Activated B cell treated with CpG ODN at 0.5 μM for 24 hours (primary cell): ENCODE measurements around the gene ALKAL2. TPM values are rescaled to one million over a fixed set of nuclear protein-coding genes. Genes with fewer than 3 reads are reported as not detected.
"Not testable (repeated sequence)": the region's sequence is repeated elsewhere in the genome, so short reads cannot be mapped to it uniquely, and the experiment has no call there.

Experiments
- ATAC-seq: fragments of 200-7000 bp; cut with Tn5 transposase; one replicate; pipeline ENCODE4 v1.10.0; 2021; ENCODE audit warnings: low read depth, mild to moderate bottlenecking, moderate library complexity
- CTCF ChIA-PET: fragments of 350-600 bp; sonication (Branson Sonifier 250); formaldehyde crosslinking; loops from one replicate; lab custom pipeline; 2021; ENCODE audit warnings: antibody characterized with exemption; lab: Charles Lee
- POLR2A ChIA-PET: fragments of 350-600 bp; sonication (Branson Sonifier 250); formaldehyde crosslinking; loops from one replicate; lab custom pipeline; 2021; ENCODE audit warnings: antibody characterized with exemption; lab: Charles Lee
- DNase-seq: peaks from one replicate; pipeline ENCODE4 v3.0.0; 2022
- H3K27ac Mint-ChIP-seq: one replicate; pipeline ENCODE4 v1.8.0; 2020; ENCODE audit warnings: mixed read lengths
- H3K27me3 Mint-ChIP-seq: one replicate; pipeline ENCODE4 v1.8.0; 2021; ENCODE audit warnings: mixed read lengths
- H3K36me3 Mint-ChIP-seq: one replicate; pipeline ENCODE4 v1.8.0; 2021; ENCODE audit warnings: low read depth, mixed read lengths
- H3K4me1 Mint-ChIP-seq: one replicate; pipeline ENCODE4 v1.8.0; 2021; ENCODE audit warnings: mixed read lengths
- H3K4me3 Mint-ChIP-seq: one replicate; pipeline ENCODE4 v1.8.0; 2020; ENCODE audit warnings: mild to moderate bottlenecking, mixed read lengths
- H3K9me3 Mint-ChIP-seq: one replicate; pipeline ENCODE4 v1.8.0; 2020; ENCODE audit warnings: mixed read lengths
- intact Hi-C: fragments of 100-400 bp; cut with micrococcal nuclease; formaldehyde crosslinking; loops from one replicate; pipeline ENCODE4 v1.15.1; 2024
- total RNA-seq: library from RNA; stranded (reverse); gene quantifications from 2 replicates; pipeline ENCODE4 v1.2.3, GENCODE V29; 2022
- TF ChIP-seq, protein P1 (sequence below): fragments of 200-600 bp; IDR thresholded peaks from one replicate; pipeline ENCODE4 v1.8.0; 2022; ENCODE audit warnings: antibody characterized with exemption, mild to moderate bottlenecking

Gene ALKAL2
- total RNA-seq, 1 donor from 2014 or later = not detected

DNA sequence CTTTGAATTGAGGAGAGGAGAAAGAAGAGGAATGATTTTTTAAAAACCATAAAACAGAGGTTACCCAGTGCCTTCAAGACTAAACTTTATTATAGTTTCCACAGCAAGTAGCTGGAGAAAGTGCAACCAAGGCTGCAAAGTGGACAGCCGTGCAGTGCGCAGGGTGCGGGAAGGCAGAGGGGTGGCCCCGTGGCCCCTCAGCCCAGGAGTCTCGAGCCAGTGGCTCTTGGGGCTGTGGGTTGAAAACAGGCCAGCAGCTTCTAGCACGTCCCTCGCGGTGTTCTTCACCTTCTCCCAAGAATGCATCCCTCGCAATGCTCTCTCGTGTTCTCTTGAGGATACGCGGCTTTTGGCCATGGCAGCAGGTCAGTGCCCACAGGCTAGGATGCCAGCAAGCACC, 28.5 kb upstream of the ALKAL2 start:
- no peak overlapping the region for H3K4me3 Mint-ChIP-seq
- POLR2A ChIA-PET = no interaction called here
- DNase-seq (no peak), ATAC-seq (no peak)
- H3K36me3 Mint-ChIP-seq = no peaks in the 10 kb centered on the region
- no peaks in the 10 kb centered on the region for H3K9me3 Mint-ChIP-seq
- H3K4me1 Mint-ChIP-seq = no peaks in the 10 kb centered on the region
- no peaks in the 10 kb centered on the region for H3K27me3 Mint-ChIP-seq
- intact Hi-C loops = no loop called here
- TF ChIP-seq, protein P1, sequence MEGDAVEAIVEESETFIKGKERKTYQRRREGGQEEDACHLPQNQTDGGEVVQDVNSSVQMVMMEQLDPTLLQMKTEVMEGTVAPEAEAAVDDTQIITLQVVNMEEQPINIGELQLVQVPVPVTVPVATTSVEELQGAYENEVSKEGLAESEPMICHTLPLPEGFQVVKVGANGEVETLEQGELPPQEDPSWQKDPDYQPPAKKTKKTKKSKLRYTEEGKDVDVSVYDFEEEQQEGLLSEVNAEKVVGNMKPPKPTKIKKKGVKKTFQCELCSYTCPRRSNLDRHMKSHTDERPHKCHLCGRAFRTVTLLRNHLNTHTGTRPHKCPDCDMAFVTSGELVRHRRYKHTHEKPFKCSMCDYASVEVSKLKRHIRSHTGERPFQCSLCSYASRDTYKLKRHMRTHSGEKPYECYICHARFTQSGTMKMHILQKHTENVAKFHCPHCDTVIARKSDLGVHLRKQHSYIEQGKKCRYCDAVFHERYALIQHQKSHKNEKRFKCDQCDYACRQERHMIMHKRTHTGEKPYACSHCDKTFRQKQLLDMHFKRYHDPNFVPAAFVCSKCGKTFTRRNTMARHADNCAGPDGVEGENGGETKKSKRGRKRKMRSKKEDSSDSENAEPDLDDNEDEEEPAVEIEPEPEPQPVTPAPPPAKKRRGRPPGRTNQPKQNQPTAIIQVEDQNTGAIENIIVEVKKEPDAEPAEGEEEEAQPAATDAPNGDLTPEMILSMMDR = no peak
- H3K27ac Mint-ChIP-seq = no peak overlapping the region
- CTCF ChIA-PET = no interaction called here

DNA sequence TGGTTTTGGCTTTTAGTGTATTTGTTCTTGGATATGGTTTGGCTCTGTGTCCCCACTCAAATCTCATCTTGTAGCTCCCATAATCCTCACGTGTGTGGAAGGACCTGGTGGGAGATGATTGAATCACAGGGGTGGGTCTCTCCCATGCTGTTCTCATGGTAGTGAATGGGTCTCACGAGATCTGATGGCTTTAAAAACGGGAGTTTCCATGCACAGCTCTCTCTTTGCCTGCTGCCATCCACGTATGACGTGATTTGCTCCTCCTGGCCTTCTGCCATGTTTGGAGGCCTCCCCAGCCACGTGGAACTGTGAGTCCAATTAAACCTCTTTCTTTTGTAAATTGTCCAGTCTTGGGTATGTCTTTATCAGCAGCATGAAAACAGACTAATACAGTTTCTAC, 28.0 kb upstream of the ALKAL2 start:
- H3K9me3 Mint-ChIP-seq, H3K27me3 Mint-ChIP-seq, H3K4me3 Mint-ChIP-seq, DNase-seq, H3K4me1 Mint-ChIP-seq, ATAC-seq, intact Hi-C loops, POLR2A ChIA-PET, H3K36me3 Mint-ChIP-seq, H3K27ac Mint-ChIP-seq, CTCF ChIA-PET: not testable (repeated sequence)

DNA sequence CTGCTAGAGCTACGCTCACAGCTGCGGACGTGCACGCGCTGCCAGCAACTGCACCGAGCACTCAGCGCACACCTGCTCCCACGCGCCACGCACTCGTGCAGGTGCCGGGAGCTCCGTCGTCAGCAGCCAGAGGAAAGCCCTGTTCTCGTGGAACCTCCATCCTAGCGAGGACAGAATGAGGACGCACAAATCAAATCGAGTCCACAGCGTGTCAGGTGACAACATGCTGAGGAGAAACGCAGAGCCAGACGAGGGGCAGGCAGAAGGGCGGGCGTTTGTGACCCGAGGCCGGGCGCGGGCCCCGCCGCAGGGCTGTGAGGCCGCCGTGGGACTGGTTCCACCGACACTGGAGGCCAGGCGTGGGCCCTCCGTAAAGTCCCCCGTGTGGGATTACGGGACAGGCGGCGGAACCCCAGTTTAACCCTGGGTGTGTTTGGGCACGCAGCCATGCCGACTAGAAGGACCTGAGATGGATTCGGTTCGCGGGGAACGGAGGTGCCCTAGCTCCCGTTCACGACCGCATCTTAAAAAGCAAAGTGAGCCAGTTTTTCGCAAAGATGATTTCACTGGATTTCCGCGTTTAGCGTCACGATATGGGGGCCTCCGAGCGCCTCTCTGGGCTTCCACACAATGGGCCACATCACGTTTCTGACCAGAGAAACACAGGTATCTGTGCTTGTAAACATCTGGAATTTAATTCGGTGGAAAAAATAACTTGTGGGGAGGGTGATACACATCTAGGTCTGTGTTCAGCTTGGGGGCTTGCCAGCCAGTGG, 26.9 kb upstream of the ALKAL2 start:
- no peak overlapping the region for H3K4me3 Mint-ChIP-seq
- intact Hi-C loops = no loop called here
- H3K27me3 Mint-ChIP-seq = no peaks in the 10 kb centered on the region
- ChIA-PET POLR2A (no interaction called here), CTCF (no interaction called here)
- TF ChIP-seq, protein P1 = no peak
- H3K27ac Mint-ChIP-seq = no peak overlapping the region
- H3K9me3 Mint-ChIP-seq = no peaks in the 10 kb centered on the region
- H3K36me3 Mint-ChIP-seq = no peaks in the 10 kb centered on the region
- DNase-seq (no peak), ATAC-seq (no peak)
- no peaks in the 10 kb centered on the region for H3K4me1 Mint-ChIP-seq

DNA sequence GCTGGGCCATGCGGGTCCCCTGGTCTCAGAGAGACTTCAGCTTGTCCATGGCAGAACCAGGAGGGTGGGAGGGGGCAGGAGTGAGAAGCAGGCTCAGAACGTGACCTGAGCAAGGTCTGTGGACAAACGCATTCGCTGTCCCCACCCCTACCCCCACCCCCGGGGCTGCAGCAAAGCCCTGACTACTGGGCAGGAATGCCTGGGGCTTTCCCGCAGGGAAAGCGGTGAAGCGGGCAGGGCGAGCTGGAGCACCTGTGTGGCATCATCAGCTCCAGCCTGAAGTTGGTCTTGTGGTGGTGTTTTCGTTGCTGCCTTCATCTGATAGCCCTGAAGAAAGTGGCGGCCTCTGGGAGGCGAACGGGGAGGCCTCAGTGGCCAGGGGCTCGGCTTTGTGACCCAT, 26.1 kb upstream of the ALKAL2 start:
- no peak for DNase-seq
- TF ChIP-seq, protein P1 = no peak
- POLR2A ChIA-PET = no interaction called here
- Mint-ChIP-seq H3K27me3 (no peaks in the 10 kb centered on the region), H3K27ac (no peak overlapping the region), H3K4me3 (no peak overlapping the region), H3K4me1 (no peaks in the 10 kb centered on the region), H3K36me3 (no peaks in the 10 kb centered on the region), H3K9me3 (no peaks in the 10 kb centered on the region)
- no peak for ATAC-seq
- CTCF ChIA-PET = no interaction called here
- intact Hi-C loops = no loop called here

DNA sequence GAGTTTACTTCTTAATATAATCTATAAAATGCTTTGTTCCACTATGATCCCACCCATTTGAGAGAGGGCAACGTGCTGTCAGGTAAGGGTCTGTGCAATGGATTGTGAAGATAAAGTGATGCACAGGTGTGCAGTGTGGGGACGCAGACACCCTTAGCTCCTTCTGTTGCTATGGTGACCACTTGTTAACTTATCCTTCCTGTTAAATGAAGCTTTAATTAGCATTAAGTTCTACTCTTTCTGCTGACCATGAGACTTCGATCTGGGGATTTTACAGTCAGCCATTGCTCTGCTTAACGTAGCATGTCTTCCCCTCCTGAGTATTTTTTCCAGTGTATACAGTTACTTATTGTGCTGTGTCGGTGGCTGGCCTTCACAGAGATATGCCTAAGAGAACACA, 23.1 kb upstream of the ALKAL2 start:
- intact Hi-C loops = no loop called here
- Mint-ChIP-seq H3K36me3 (no peaks in the 10 kb centered on the region), H3K27ac (no peak overlapping the region), H3K4me3 (no peak overlapping the region), H3K9me3 (no peaks in the 10 kb centered on the region), H3K4me1 (no peaks in the 10 kb centered on the region), H3K27me3 (no peaks in the 10 kb centered on the region)
- ATAC-seq = no peak
- CTCF ChIA-PET = no interaction called here
- no peak for DNase-seq
- POLR2A ChIA-PET = no interaction called here
- TF ChIP-seq, protein P1 = no peak
